ENCODE data around the gene NFKBIL1.

Gene NFKBIL1

GRCh38 chr6:31529329-31530150 is 17.9 kb upstream of the NFKBIL1 start:
- POLR2A ChIA-PET = interaction anchor here (0.5 to 3.4 kb wide), 5 partner anchors 10 to 1726 kb away, joined by 3 to 14 read pairs (median 4); partner anchors contain the start of gene DDX39B
- TF ChIP-seq, protein P1, sequence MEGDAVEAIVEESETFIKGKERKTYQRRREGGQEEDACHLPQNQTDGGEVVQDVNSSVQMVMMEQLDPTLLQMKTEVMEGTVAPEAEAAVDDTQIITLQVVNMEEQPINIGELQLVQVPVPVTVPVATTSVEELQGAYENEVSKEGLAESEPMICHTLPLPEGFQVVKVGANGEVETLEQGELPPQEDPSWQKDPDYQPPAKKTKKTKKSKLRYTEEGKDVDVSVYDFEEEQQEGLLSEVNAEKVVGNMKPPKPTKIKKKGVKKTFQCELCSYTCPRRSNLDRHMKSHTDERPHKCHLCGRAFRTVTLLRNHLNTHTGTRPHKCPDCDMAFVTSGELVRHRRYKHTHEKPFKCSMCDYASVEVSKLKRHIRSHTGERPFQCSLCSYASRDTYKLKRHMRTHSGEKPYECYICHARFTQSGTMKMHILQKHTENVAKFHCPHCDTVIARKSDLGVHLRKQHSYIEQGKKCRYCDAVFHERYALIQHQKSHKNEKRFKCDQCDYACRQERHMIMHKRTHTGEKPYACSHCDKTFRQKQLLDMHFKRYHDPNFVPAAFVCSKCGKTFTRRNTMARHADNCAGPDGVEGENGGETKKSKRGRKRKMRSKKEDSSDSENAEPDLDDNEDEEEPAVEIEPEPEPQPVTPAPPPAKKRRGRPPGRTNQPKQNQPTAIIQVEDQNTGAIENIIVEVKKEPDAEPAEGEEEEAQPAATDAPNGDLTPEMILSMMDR (IDR thresholded peaks at IDR 0.05; ENCODE audit: control extremely low read depth, extremely low read depth, low read depth, missing control alignments) = no peak
- CTCF ChIA-PET = interaction anchor here (2.2 kb wide), 1 partner anchor 11 kb away, joined by 9 read pairs; the partner anchor contains the start of gene DDX39B
- no peak for DNase-seq (ENCODE audit: extremely low spot score)

DNA sequence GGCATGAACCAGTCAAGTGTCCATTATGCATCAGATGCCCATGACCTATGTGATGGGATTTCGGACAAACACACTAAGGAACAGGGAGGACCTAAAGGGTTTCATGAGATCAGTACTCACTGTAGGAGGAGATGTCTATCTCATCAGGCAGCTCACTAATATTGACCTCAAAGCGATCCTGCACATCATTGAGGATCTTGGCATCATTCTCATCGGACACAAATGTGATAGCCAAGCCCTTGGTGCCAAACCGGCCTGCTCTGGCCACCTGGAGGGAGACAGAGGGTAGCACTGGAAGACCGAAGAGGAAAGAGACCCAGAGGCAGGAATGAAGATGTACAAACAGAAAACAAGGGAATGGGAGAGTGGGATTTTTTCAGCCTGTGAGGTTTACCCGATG is 16.7 kb upstream of the NFKBIL1 start:
- TF ChIP-seq, protein P1 (IDR thresholded peaks at IDR 0.05; ENCODE audit: control extremely low read depth, extremely low read depth, low read depth, missing control alignments) = no peak
- POLR2A ChIA-PET = interaction anchor here (2.1 kb wide), 1 partner anchor 11 kb away, joined by 7 read pairs; the partner anchor contains the start of gene DDX39B
- DNase-seq (ENCODE audit: extremely low spot score) = no peak
- CTCF ChIA-PET = interaction anchor here (1.4 kb wide), 1 partner anchor 68 kb away, joined by 3 read pairs; no protein-coding TSS in a partner anchor

DNA sequence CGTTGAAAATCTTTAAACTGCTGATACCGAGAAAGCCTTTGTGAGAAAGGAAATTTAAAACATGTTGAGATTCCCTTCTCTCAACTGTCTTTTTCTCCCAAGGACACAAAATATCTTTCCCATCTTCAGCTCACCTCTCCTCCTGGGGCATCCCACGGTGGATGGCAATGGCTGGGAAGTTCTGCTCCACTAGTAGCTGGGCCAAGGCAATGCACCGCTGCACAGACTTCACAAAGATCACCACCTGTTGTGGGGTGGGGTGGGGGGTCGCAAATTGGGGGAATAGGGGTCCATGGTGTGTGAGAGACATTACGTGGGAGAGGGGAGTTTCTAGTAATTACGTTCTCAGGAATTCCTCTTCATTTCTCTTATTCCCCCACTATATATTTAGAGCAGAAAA is 16.2 kb upstream of the NFKBIL1 start:
- TF ChIP-seq, protein P1 (IDR thresholded peaks at IDR 0.05; ENCODE audit: control extremely low read depth, extremely low read depth, low read depth, missing control alignments) = no peak
- DNase-seq (ENCODE audit: extremely low spot score) = no peak
- ChIA-PET POLR2A (interaction anchor here (0.6 to 2.1 kb wide), 3 partner anchors 10 to 299 kb away, joined by 5 to 7 read pairs (median 6); partner anchors contain the start of genes DDX39B and NFKBIL1), CTCF (interaction anchor here (0.9 to 2.2 kb wide), 4 partner anchors 10 to 67 kb away, joined by 3 to 7 read pairs (median 4); partner anchors contain the start of gene DDX39B)

- TF ChIP-seq, protein P1 (IDR thresholded peaks at IDR 0.05; ENCODE audit: control extremely low read depth, extremely low read depth, low read depth, missing control alignments) = no peak
- CTCF ChIA-PET = interaction anchor here (0.9 to 2.2 kb wide), 4 partner anchors 9 to 67 kb away, joined by 3 to 7 read pairs (median 4); partner anchors contain the start of gene DDX39B
- POLR2A ChIA-PET = interaction anchor here (0.6 to 2.1 kb wide), 5 partner anchors 9 to 606 kb away, joined by 3 to 9 read pairs (median 6); partner anchors contain the start of genes DDX39B and NFKBIL1
- DNase-seq (ENCODE audit: extremely low spot score) = no peak
Measured at GRCh38 chr6:31531771-31532643, 15.4 kb upstream of the NFKBIL1 start.

DNA sequence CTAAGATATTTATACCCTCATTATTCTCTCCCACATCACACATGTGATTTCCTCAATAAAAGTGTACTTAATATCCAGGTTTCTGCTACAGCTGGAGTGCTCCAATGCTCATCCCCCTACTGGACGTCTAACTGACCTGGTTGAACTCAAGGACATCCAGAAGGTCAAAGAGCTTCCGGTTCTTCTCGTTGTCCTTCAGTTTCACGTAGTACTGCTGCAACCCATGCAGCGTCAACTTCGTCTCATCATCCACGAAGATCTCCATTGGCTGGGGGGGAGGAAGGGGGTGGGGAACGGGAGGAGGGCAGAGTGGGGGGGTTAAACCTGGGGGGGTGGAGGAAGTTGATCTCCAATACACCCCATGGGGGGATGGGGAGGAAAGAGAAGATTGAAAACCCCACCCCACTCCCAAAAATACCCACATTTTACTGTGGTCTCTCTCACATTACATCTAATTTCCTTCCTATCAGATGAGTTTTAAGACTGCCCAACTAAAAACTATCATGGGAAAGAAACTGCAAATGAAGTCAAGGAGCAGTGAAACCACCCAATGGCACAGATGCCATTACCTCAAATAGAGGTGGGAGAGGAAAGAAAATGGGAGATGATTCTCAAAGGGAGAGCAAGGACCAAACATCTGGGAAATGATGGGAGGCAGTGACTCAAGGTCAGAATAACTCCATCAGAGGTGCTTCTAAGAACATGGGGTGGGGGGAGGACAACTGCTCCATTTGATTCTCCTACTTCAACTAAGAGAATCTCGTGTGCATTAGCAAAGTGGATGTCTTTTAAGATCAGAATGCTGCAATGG is 14.6 kb upstream of the NFKBIL1 start:
- TF ChIP-seq, protein P1 (IDR thresholded peaks at IDR 0.05; ENCODE audit: control extremely low read depth, extremely low read depth, low read depth, missing control alignments) = no peak
- no peak for DNase-seq (ENCODE audit: extremely low spot score)
- ChIA-PET POLR2A (interaction anchor here (0.6 to 2.1 kb wide), 2 partner anchors 9 to 62 kb away, joined by 3 to 7 read pairs; partner anchors contain the start of gene DDX39B), CTCF (interaction anchor here (2.2 kb wide), 1 partner anchor 8 kb away, joined by 7 read pairs; the partner anchor contains the start of gene DDX39B)

Measured in GM10248 (cell line).